OCI-LY1 (cell line): ENCODE results near the gene NNT.

Source experiments
- H2AFZ ChIP-seq: fragments of 200-600 bp; sonication (generic), shearing (Covaris generic); 2 replicates; pipeline ENCODE4 v1.6.0; 2014; ENCODE audit warnings: antibody characterized with exemption, mild to moderate bottlenecking, low read length
- H3F3A ChIP-seq: fragments of 200-600 bp; sonication (generic), shearing (Covaris generic); 2 replicates; pipeline ENCODE4 v1.6.0; 2014; ENCODE audit warnings: mild to moderate bottlenecking, antibody characterized with exemption, low read length, moderate library complexity; ENCODE audit not compliant: insufficient read depth
- H3K27ac ChIP-seq: fragments of 200-600 bp; sonication (generic); 2 replicates; pipeline ENCODE4 v1.5.1; 2014; ENCODE audit warnings: low read length, mixed run types, mild to moderate bottlenecking, low read depth; ENCODE audit not compliant: poor library complexity, severe bottlenecking
- H3K27me3 ChIP-seq: fragments of 200-600 bp; sonication (generic); 2 replicates; pipeline ENCODE4 v1.6.0; 2014; ENCODE audit warnings: antibody characterized with exemption, mild to moderate bottlenecking, low read length, moderate library complexity; ENCODE audit not compliant: insufficient read depth
- H3K36me3 ChIP-seq: fragments of 200-600 bp; sonication (generic); 2 replicates; pipeline ENCODE4 v1.6.1; 2014; ENCODE audit warnings: mild to moderate bottlenecking, antibody characterized with exemption, low read length, moderate library complexity, mixed read lengths; ENCODE audit not compliant: insufficient read depth
- H3K4me1 ChIP-seq: fragments of 200-600 bp; sonication (generic); 2 replicates; pipeline ENCODE4 v1.5.1; 2014; ENCODE audit warnings: mild to moderate bottlenecking, low read length, moderate library complexity; ENCODE audit not compliant: insufficient read depth, severe bottlenecking
- H3K4me2 ChIP-seq: fragments of 200-600 bp; sonication (generic), shearing (Covaris generic); 2 replicates; pipeline ENCODE4 v1.6.1; 2014; ENCODE audit warnings: low read length
- H3K4me3 ChIP-seq: fragments of 200-600 bp; sonication (generic); 2 replicates; pipeline ENCODE4 v1.5.1; 2014; ENCODE audit warnings: low read length, low read depth, mild to moderate bottlenecking, mixed read lengths; ENCODE audit not compliant: poor library complexity, severe bottlenecking
- H3K79me2 ChIP-seq: fragments of 200-600 bp; shearing (Covaris generic); 2 replicates; pipeline ENCODE4 v1.6.1; 2016; ENCODE audit warnings: mixed run types, low read length, mixed read lengths; ENCODE audit not compliant: insufficient read depth
- H3K9ac ChIP-seq: fragments of 200-600 bp; sonication (generic), shearing (Covaris generic); 2 replicates; pipeline ENCODE4 v1.6.1; 2014; ENCODE audit warnings: mild to moderate bottlenecking, low read length, mixed read lengths
- H3K9me2 ChIP-seq: fragments of 200-600 bp; sonication (generic), shearing (Covaris generic); 2 replicates; pipeline ENCODE4 v1.6.1; 2014; ENCODE audit warnings: low read depth, mild to moderate bottlenecking, low read length, mixed read lengths
- H3K9me3 ChIP-seq: fragments of 200-600 bp; shearing (Covaris generic); 2 replicates; pipeline ENCODE4 v1.6.1; 2014; ENCODE audit warnings: low read length, mixed read lengths
- H4K20me1 ChIP-seq: fragments of 200-600 bp; sonication (generic), shearing (Covaris generic); 2 replicates; pipeline ENCODE4 v1.6.0; 2016; ENCODE audit warnings: mild to moderate bottlenecking, low read length; ENCODE audit not compliant: insufficient read depth
- CTCF ChIP-seq: fragments of 200-600 bp; sonication (generic), shearing (Covaris generic); IDR thresholded peaks from 2 replicates; pipeline ENCODE4 v1.5.1; 2017; ENCODE audit warnings: mild to moderate bottlenecking, antibody characterized with exemption, low read length, moderate library complexity, mixed read lengths
- EZH2 ChIP-seq: fragments of 200-600 bp; sonication (generic), shearing (Covaris generic); IDR thresholded peaks from 2 replicates; pipeline ENCODE4 v1.8.0; 2017; ENCODE audit warnings: borderline replicate concordance, mixed run types, mild to moderate bottlenecking, antibody characterized with exemption, low read length, moderate library complexity, mixed read lengths

Gene NNT

GRCh38 chr5:43674536-43674935, 71.6 kb downstream of the NNT start:
- no peaks in the 10 kb centered on the region for H3K9me3 ChIP-seq
- no peak overlapping the region for H2AFZ ChIP-seq
- H3K27me3 ChIP-seq: no peaks in the 10 kb centered on the region
- H3K4me1 ChIP-seq: no peaks in the 10 kb centered on the region
- TF ChIP-seq CTCF (no peak), EZH2 (no peak)
- no peaks in the 10 kb centered on the region for H3F3A ChIP-seq
- H3K4me3 ChIP-seq: no peak overlapping the region
- peaks cover 32% of the 10 kb centered on the region for H3K36me3 ChIP-seq
- H3K27ac ChIP-seq: no peak overlapping the region
- H3K4me2 ChIP-seq: no peak overlapping the region
- H3K9me2 ChIP-seq: no peaks in the 10 kb centered on the region
- no peak overlapping the region for H3K9ac ChIP-seq
- no peaks in the 10 kb centered on the region for H3K79me2 ChIP-seq
- H4K20me1 ChIP-seq: no peaks in the 10 kb centered on the region

- Histone ChIP-seq H4K20me1 (no peaks in the 10 kb centered on the region), H3K4me3 (no peak overlapping the region), H3K79me2 (no peaks in the 10 kb centered on the region), H3K4me1 (no peaks in the 10 kb centered on the region), H2AFZ (no peak overlapping the region), H3K4me2 (no peak overlapping the region), H3K27ac (no peak overlapping the region), H3K9me2 (no peaks in the 10 kb centered on the region), H3F3A (no peaks in the 10 kb centered on the region), H3K9me3 (no peaks in the 10 kb centered on the region), H3K36me3 (peaks cover 37% of the 10 kb centered on the region), H3K27me3 (no peaks in the 10 kb centered on the region), H3K9ac (no peak overlapping the region)
- TF ChIP-seq EZH2 (no peak), CTCF (no peak)
These were observed 72.4 kb downstream of the NNT start for GRCh38 chr5:43675357-43675756.

- H3K9me3 ChIP-seq: no peaks in the 10 kb centered on the region
- no peak overlapping the region for H3K9ac ChIP-seq
- no peak overlapping the region for H2AFZ ChIP-seq
- H3F3A ChIP-seq: no peaks in the 10 kb centered on the region
- no peak overlapping the region for H3K27ac ChIP-seq
- no peak overlapping the region for H3K4me2 ChIP-seq
- H3K9me2 ChIP-seq: no peaks in the 10 kb centered on the region
- H3K4me3 ChIP-seq: no peak overlapping the region
- H3K4me1 ChIP-seq: no peaks in the 10 kb centered on the region
- no peaks in the 10 kb centered on the region for H3K79me2 ChIP-seq
- no peak for TF ChIP-seq EZH2
- H3K36me3 ChIP-seq: peaks cover 42% of the 10 kb centered on the region
- no peaks in the 10 kb centered on the region for H4K20me1 ChIP-seq
- H3K27me3 ChIP-seq: no peaks in the 10 kb centered on the region
These were observed 73.3 kb downstream of the NNT start for GRCh38 chr5:43676083-43676840.

- no peaks in the 10 kb centered on the region for H3K4me1 ChIP-seq
- H3K4me2 ChIP-seq: no peak overlapping the region
- peaks cover 45% of the 10 kb centered on the region for H3K36me3 ChIP-seq
- H3K79me2 ChIP-seq: no peaks in the 10 kb centered on the region
- no peaks in the 10 kb centered on the region for H4K20me1 ChIP-seq
- H2AFZ ChIP-seq: no peak overlapping the region
- TF ChIP-seq CTCF: no peak
- no peak for TF ChIP-seq EZH2
- H3K9ac ChIP-seq: no peak overlapping the region
- no peak overlapping the region for H3K27ac ChIP-seq
- H3K9me3 ChIP-seq: no peaks in the 10 kb centered on the region
- no peaks in the 10 kb centered on the region for H3K9me2 ChIP-seq
- no peak overlapping the region for H3K4me3 ChIP-seq
- no peaks in the 10 kb centered on the region for H3F3A ChIP-seq
- H3K27me3 ChIP-seq: no peaks in the 10 kb centered on the region
These were observed 74.3 kb downstream of the NNT start for GRCh38 chr5:43677253-43677652.
